NCI-H2081 treated with DMSO at 0.1 percent for 48 hours (cell line): ENCODE measurements around the gene UBE2O.

Experiments used
- DNase-seq: peaks from one replicate; lab custom pipeline; 2025; lab: John Stamatoyannopoulos, UW

Gene UBE2O

GRCh38 chr17:76452660-76453430 is at the start of gene UBE2O:
TSS of gene UBE2O (minus strand) at chr17:76453152. CDS start at chr17:76453141, 11 bp downstream.
- peak; percentile 56 for DNase-seq

- DNase-seq: no peak
These were observed 48.9 kb upstream of the UBE2O start for GRCh38 chr17:76501827-76502307.

- peak; percentile 48 for DNase-seq
These were observed 48.3 kb upstream of the UBE2O start, which contains the start of gene RHBDF2 for GRCh38 chr17:76501018-76501826. TSS of gene RHBDF2 (minus strand) at chr17:76501423. CDS start at chr17:76481524, 19,899 bp downstream.

GRCh38 chr17:76500747-76501017 is 47.7 kb upstream of the UBE2O start:
- no peak for DNase-seq

DNA sequence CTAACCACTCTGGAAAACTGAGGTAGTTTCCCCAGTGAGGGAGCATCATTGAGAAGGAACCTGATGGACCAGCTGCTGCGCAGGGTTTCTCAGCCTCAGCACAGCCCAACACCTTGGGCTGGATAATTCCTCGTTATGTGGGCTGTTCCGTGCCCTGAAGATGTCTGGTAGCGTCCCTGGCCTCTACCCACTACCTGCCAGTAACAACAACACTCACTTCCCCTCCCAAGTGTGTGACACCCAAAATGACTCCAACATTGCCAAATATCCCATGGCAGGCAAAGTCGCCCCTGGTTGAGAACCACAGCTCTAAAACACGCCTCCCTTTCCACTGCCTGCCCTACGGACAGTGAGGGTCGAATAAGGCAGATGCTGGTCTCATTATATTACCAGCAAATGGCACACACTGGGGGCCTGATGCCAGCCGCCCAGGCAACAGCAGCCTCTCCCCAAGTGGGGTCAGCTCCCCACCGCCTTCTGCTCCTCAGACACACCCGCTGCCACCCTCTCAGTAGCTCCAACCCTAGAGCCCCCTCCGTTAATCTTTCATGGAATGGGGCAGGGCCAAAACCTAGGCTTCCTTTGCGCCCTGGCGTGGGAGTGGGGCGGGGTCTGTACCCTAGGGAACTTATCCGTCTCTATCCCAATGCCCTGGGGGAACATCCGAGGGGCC is 47.3 kb upstream of the UBE2O start:
- no peak for DNase-seq

DNA sequence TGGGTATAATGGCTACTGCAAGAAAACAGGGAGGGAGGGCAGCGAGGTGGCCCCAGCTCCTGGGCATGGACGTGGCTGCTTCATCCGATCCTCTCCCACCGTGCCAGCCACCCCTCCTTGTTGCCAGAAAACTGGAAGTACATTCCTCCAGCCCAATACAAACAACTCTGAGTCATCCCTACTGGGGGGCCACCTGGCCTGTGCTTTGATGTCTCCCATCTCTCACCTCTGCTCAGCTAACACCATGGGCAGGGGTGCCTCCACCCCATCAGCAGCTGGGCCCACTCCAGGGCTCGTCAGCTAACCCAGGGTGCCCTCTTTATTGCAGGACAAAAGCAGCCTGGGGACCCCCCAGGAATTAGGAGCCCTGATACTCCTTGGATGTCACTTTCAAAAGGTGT is 46.3 kb upstream of the UBE2O start:
- DNase-seq: no peak

DNA sequence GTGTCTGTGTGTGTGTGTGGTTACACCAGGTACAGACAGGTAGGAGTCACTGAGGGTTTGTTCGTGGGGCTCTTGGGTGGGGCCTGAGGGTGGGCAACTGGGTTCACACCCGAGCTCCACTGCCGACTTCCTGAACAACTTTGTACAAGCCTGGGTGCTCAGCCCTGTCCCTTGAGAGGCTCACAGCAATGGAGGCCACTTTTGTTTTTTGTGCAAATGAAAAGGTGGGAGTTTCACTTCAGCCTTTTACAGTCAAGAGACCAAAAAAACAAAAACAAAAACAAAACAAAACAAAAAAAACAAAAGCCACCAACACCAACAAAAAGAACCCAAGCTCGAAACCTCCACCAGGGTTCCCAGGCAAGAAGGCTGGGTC is 45.9 kb upstream of the UBE2O start:
- no peak for DNase-seq

DNA sequence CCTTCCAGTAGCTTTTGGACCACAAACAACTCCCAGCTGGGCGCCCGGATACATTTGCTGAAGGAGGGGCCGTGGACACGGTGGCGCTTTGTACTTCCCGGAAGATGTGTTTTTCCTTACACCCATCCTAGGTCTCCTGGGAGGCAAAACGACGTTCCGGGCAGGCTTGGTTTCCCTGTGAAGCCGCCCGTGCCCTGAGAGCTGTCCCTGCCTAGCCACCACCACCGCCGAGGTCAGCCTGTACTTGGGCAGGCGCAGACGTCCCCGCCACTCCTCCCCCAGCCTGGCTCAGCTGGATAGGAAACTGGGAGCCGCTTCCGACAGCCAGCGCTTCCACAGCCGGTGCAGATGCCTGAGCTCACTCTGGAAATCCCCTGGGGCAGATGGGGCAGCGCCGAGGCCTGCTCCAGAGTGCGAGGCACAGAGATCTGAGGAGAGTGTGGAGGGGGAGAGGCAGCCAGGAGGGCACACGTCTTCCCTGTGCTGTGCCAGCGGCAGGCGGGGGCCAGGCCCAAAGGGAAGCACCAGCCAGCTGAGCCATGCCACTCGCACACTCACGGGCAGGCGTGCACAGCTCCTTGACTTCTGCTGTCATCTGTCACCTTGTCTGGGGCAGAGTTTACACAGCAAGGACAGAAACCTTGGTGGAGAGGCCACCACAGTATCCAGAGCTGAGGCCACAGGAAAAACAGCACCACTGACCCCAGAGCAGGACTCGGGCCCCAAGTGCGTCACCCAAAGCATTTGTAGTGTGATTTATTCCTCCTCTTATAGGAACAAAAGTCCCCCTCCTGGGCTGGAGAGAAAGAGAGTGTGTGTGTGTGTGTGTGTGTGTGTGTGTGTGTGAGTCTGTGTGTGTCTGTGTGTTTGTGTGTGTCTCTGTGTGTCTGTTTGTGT is 45.3 kb upstream of the UBE2O start:
- no peak for DNase-seq

GRCh38 chr17:76497699-76497978 is 44.7 kb upstream of the UBE2O start:
- no peak for DNase-seq

DNA sequence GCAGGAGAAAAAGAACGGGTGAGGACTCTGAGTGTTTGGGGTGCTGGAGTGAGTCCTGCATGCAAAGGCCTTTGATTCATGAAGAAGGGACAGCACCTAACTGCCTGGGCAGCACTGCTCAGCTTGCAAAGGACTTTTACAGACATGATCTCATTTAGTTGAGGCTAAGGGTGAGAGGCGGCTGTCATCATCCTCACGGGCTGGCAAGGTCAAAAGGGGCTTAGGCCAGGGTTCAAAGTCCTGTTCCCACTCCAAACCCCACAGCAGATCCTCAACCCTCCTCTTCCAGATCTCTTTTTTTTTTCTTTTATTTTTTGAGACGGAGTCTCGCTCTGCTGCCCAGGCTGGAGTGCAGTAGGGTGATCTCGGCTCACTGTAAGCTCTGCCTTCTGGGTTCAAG is 43.5 kb upstream of the UBE2O start:
- no peak for DNase-seq

DNA sequence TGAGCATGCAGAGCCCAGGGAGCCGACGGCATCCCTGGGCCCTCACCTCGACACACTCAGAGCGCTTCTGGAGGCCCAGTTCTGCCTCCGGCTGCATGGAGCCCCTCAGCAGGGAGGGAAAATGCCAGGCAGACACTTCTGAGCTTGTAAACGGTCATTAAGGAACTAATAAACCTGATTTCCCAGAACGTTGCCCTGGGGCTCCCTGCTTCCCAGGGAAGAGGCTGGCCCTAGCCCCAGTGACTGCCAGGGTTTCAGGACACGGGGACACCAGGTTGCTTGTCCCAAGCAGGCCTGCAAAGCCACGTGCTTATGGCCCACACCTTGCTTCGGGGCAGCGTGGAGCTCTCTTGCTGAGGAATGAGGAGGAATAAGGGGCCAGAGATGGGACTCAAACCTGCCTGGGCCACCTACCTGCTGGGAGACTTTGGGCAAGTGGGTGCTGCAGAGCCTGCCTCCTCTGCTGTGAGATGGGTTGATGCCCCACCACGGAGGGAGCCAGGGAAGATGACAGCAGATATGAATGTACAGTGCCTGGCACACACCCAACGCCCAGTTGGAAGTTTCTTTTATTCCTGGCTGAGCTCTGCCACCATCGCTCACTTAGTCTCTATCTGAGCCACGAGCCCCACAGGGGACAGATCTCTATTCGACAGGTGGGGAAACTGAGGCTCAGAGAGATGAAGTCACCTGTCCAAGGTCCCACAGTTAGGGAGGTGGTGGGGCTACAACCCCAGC is 42.9 kb upstream of the UBE2O start:
- no peak for DNase-seq

DNA sequence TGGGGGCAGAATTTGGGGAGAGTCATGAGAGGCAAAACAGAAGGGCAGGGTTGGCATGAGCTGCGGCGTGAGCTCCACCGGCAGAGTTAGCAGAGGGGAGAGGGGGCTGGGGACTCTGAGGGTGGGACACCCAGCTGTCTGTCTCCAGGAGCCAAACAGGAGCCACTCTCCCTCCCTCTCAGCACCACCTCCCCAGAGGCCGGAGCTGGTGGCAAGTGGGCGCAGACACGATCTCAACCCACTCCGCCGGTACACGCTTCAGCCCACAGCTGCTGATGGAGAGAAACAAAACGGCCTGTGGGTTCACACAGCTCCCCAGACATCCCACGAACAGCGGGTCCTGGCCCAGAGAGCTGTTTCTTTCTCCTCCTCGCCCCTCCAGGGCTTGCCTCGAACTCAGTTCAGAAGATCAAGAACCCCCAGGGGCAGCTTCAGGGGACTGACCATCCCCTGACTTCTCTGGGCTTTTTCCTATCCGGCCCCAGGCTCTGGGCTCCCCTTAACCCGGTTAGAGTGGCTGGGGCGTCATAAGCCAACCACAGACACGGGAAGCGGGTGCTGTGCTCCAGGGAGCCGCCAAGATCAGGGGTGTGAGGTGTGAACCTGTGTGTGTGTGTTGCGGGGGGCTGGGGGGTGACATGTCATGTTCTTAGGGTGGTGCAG is 40.7 kb upstream of the UBE2O start:
- no peak for DNase-seq

DNA sequence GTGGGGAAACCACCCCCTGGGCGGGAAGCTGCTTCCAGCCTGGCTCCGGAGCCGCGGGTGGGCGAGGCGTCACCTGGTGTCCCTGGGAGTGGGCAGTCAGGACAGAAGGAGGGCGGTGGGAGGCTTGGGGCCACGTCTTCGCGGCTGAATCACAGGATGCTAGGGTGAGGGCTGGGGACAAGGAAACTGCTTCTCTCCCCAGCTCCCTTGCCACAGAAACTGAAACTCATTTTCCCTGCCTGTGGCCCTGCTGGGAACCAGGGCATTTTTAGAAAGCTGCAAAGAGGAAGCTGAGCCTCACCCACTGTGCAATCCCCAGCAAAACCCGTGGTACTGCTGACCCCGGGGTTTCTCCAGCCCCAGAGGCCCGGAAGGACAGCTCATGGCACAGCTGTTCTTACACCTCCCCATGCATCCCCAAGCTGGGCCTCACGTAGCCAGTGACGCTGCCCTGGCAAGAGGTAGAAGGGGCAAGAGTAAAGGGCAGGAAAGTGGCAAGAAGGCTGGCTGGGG is 40.1 kb upstream of the UBE2O start:
- no peak for DNase-seq

DNA sequence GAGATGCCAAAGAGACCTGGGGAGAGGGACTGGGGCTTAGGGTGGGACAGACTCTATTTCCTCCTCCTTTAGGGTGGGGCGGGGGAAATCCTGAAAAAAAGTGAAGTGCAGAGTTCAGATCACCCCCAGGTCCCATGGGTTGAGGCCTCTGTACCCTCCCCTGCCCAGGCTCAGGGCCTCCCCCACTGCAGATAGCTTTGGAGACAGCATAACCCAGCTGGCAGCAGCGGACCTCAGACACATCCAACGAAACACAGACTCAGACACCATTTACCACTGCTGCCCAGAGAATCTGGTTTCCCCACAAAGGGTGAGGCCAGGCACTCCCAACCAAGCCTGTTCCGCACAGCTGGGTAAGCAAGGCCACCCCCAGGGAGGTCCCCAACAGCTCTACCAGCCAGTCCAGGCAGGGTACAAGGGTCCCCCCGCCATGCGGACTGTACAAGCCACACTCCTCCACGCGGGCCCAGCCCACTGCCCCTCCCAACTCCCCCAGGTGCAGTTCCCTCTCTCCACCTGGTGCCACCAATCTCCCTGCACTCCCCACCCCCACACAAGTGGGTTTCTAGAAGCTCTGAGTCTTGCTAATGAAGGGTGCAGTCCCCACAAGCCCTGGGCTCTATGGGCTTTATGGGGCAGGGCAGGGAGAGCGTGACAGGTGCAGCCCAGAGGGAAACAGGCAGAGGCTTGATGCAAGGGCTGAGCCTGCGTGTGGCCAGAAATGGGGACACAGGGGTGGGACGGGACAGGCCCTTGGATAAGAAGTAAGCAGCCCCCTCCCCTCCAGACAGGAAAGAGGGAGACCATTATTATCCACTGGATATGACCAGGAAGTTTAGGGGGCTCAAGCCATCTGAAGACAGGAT is 39.4 kb upstream of the UBE2O start:
- DNase-seq: no peak

- DNase-seq: no peak
These were observed 38.5 kb upstream of the UBE2O start for GRCh38 chr17:76491271-76492122.

- no peak for DNase-seq
These were observed 37.3 kb upstream of the UBE2O start for GRCh38 chr17:76490112-76490710.

GRCh38 chr17:76487451-76488192 is 34.7 kb upstream of the UBE2O start:
- DNase-seq: no peak
